ENCODE measurements around the gene PNN.
"Not testable (repeated sequence)": the region's sequence is repeated elsewhere in the genome, so short reads cannot be mapped to it uniquely, and the experiment has no call there.

The PNN gene

GRCh38 chr14:39173198-39173597 lies 1.9 kb upstream of the PNN start:
- peak in 1 of 2 experiments; percentile 40 for DNase-seq
- TF ChIP-seq GATA1 (IDR thresholded peaks at IDR 0.05; ENCODE audit: low read depth, low read length) (no peak), POLR2A (IDR thresholded peaks at IDR 0.05; ENCODE audit: low read length) (no peak)

- DNase-seq, result no peak
- TF ChIP-seq GATA1 (IDR thresholded peaks at IDR 0.05; ENCODE audit: low read depth, low read length) (no peak), POLR2A (IDR thresholded peaks at IDR 0.05; ENCODE audit: low read length) (no peak)
Observed at GRCh38 chr14:39175445-39176262, 600 bp downstream of the PNN start.

GRCh38 chr14:39176263-39177167 lies 1.5 kb downstream of the PNN start:
- DNase-seq, result no peak
- TF ChIP-seq POLR2A (IDR thresholded peaks at IDR 0.05; ENCODE audit: low read length), result no peak
- no peak for TF ChIP-seq GATA1 (IDR thresholded peaks at IDR 0.05; ENCODE audit: low read depth, low read length)

GRCh38 chr14:39177168-39177545 lies 2.1 kb downstream of the PNN start:
- TF ChIP-seq POLR2A (IDR thresholded peaks at IDR 0.05; ENCODE audit: low read length) (no peak), GATA1 (IDR thresholded peaks at IDR 0.05; ENCODE audit: low read depth, low read length) (no peak)
- no peak for DNase-seq

GRCh38 chr14:39179042-39179441 lies 4.0 kb downstream of the PNN start:
- no peak for DNase-seq
- no peak for TF ChIP-seq POLR2A (IDR thresholded peaks at IDR 0.05; ENCODE audit: low read length)
- TF ChIP-seq GATA1 (IDR thresholded peaks at IDR 0.05; ENCODE audit: low read depth, low read length), result no peak

- TF ChIP-seq POLR2A (IDR thresholded peaks at IDR 0.05; ENCODE audit: low read length) (no peak), GATA1 (IDR thresholded peaks at IDR 0.05; ENCODE audit: low read depth, low read length) (no peak)
- DNase-seq, result no peak
Observed at GRCh38 chr14:39180553-39180952, 5.5 kb downstream of the PNN start.

- TF ChIP-seq POLR2A (IDR thresholded peaks at IDR 0.05; ENCODE audit: low read length) (peak; percentile 40), GATA1 (IDR thresholded peaks at IDR 0.05; ENCODE audit: low read depth, low read length) (no peak)
- no peak for DNase-seq
Observed at GRCh38 chr14:39181026-39181692, 6.1 kb downstream of the PNN start.

- TF ChIP-seq GATA1 (IDR thresholded peaks at IDR 0.05; ENCODE audit: low read depth, low read length) (no peak), POLR2A (IDR thresholded peaks at IDR 0.05; ENCODE audit: low read length) (no peak)
- DNase-seq, result no peak
Observed at GRCh38 chr14:39181693-39182047, 6.6 kb downstream of the PNN start.

GRCh38 chr14:39182770-39183684 lies 8.0 kb downstream of the PNN start:
- TF ChIP-seq POLR2A (IDR thresholded peaks at IDR 0.05; ENCODE audit: low read length), result peak; percentile 57
- no peak for TF ChIP-seq GATA1 (IDR thresholded peaks at IDR 0.05; ENCODE audit: low read depth, low read length)
- no peak for DNase-seq

- DNase-seq, result not testable (repeated sequence)
Observed at GRCh38 chr14:39183685-39184003, 8.6 kb downstream of the PNN start.

- DNase-seq, result no peak
- TF ChIP-seq POLR2A (IDR thresholded peaks at IDR 0.05; ENCODE audit: low read length), result peak; percentile 17
- TF ChIP-seq GATA1 (IDR thresholded peaks at IDR 0.05; ENCODE audit: low read depth, low read length), result no peak
Observed at GRCh38 chr14:39184628-39185255, 9.7 kb downstream of the PNN start.

- TF ChIP-seq POLR2A (IDR thresholded peaks at IDR 0.05; ENCODE audit: low read length) (no peak), GATA1 (IDR thresholded peaks at IDR 0.05; ENCODE audit: low read depth, low read length) (no peak)
- no peak for DNase-seq
Observed at GRCh38 chr14:39185256-39186049, 10.4 kb downstream of the PNN start.

Measured in erythroblast (primary cell).